Gastrocnemius medialis (tissue), 4 donors: ENCODE results near the gene ELMO1.

Source experiments
- CTCF ChIP-seq, 5 experiments: fragments of 450-650 bp in 3 of 5; fragments of 200-600 bp in 2 of 5; sonication (generic) in 2 of 5; IDR thresholded peaks in 4 of 5; conservative IDR thresholded peaks in 1 of 5; 1 replicate in 4 of 5; 2 replicates in 1 of 5; pipeline ENCODE4 v1.5.1; 2016 to 2019; ENCODE audit warnings: antibody characterized with exemption in 5 of 5, mild to moderate bottlenecking in 3 of 5, moderate library complexity in 3 of 5
- POLR2A ChIP-seq, 2 donors: fragments of 450-650 bp; IDR thresholded peaks; one replicate each; pipeline ENCODE4 v1.6.1; 2017; ENCODE audit warnings: antibody characterized with exemption in 2 of 2, mild to moderate bottlenecking in 2 of 2, moderate library complexity in 2 of 2

- TF ChIP-seq CTCF (IDR thresholded peaks at IDR 0.05 in 4 of 5, conservative IDR thresholded peaks at IDR 0.05 in 1 of 5), result no peak
- no peak for TF ChIP-seq POLR2A (IDR thresholded peaks at IDR 0.05)
Measured at GRCh38 chr7:37110660-37111424, 337.8 kb downstream of the ELMO1 start.
